ENCODE measurements around the gene BEST1. TPM values are rescaled to one million over a fixed set of nuclear protein-coding genes. Genes with fewer than 3 reads are reported as not detected.

BEST1 gene
- total RNA-seq, 1 donor from 2014 or later, result 1.2 TPM

Small RNA genes within 50 kb of the gene (small RNA-seq; reads per million reads assigned to genes)
- gene RNU6-1243P, result not detected

Other genes with a start within 250 kb of the BEST1 start
- 0.94 TPM for gene MYRF, start 197.7 kb upstream of the BEST1 start, total RNA-seq
- 39.6 TPM for gene TMEM258, start 157.8 kb upstream of the BEST1 start, total RNA-seq
- gene FEN1, start 157.4 kb upstream of the BEST1 start, total RNA-seq, result 13.3 TPM
- gene FADS1, start 133.3 kb upstream of the BEST1 start, total RNA-seq, result 85.0 TPM
- 109 TPM for gene FADS2, start 122.1 kb upstream of the BEST1 start, total RNA-seq
- gene FADS3, start 58.8 kb upstream of the BEST1 start, total RNA-seq, result 34.0 TPM
- gene RAB3IL1, start 32.8 kb upstream of the BEST1 start, total RNA-seq, result 2.3 TPM
- gene FTH1, start 17.3 kb downstream of the BEST1 start, total RNA-seq, result 252 TPM
- gene INCENP, start 173.7 kb downstream of the BEST1 start, total RNA-seq, result 25.1 TPM
- not detected for gene SCGB1D1, start 239.9 kb downstream of the BEST1 start, total RNA-seq